ENCODE measurements around the gene TMEM190. TPM values are rescaled to one million over a fixed set of nuclear protein-coding genes. Genes with fewer than 3 reads are reported as not detected.

TMEM190 gene
- total RNA-seq, 1 donor from 2014 or later = not detected

DNA sequence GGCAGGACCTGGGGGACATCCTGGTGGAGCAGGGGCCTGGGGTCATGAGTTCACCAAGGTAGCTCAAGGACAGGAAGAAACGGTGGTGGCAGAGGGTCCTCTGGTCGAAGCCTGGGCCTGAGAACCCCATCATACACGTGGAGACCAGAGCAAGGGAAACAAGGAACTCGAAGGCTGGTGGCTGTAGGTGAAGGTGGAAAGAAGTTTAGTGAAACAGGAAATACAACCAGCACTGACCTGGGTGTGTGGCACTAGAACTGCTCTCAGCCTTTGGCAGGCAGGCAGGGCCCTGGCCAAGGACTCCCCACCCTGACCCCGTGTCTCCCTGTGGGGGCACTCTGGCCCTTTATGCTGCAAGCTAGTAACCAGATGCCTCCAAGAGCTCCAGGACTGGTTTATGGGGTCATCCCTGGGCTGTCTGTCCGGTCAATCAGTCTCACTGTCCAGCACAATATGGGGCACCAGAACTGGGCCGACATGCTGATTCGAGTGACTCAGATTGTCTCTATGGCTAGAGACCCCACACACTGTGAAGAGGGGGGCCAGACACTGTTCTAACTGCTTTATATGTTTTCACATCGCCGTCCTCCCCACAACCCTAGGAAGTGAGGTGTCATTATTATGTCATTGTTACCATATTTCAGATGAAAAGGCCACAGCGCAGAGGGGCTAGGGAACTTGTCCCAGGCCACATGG is 25.9 kb upstream of the TMEM190 start:
- DNase-seq (ENCODE audit: low read depth in 2 of 2) = no peak

DNA sequence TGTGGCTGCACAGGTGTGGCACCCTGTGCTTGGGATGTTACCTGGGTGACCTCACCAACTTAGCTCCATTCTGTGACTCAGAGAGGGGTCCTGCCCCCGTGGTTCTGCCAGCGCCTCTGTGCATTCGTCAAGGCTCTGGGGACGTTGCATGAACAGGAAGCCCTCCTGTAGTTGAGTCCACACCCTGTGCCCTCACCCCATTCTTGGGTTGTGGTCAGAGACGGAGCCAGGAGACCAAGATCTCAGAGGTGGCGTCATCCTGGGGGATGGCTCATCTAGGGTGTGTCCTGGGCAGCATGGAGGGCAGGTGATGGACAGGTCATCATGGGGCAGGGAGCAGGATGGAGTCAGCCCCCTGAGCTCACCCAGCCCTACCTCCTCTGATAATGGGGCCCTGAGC is 24.6 kb upstream of the TMEM190 start:
- DNase-seq (ENCODE audit: low read depth in 2 of 2) = no peak

DNA sequence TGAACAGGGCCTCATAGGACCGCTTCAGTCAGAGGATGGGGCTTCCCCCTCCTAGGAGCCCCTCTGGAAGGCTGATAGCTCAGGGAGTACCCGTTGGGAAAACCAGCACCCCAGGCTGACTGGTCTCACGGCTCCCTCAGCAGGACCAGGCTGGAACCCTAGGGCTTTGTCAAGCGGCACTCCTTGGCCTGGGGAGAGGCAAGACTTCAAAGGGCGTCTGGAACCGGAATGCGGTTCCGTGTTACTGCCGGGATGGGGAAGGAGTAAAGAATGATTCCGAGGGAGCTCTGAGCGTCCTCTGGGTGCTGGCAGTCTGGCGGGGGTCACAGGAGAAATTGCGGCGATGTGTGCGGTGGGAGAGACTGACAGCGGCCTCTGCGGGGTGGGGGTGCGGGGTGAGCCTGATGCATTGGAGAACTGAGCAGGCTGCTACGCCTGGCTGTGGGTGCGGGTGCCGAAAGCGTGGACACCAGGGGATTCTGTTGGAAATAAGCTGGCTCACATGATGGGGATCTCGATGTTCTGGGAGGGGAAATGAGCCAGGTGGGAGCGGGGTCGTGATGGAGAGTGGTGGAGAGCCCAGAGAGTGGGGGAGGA is 24.0 kb upstream of the TMEM190 start:
- DNase-seq (ENCODE audit: low read depth in 2 of 2) = no peak

DNA sequence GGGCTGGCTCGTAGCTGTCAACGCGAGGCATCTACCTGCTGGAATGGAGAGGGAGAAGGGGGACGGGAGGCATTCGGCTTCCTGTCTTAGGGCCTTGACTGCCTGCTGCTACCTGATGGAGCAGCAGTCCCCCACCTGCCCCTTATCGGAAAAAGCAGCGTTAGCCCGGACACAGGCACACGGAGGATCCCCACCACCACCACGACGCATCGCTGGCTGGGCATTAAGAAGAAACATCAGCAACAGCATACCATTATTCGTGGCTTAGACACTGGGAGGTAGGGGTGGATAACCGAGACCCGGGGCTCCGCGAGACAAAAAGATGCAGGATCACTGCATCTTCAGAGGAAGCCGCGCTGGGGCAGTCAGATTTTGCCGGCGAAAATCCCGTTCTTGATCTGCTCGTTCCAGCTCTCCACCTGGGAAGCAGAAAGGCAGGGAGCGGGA is 23.2 kb upstream of the TMEM190 start:
- DNase-seq (ENCODE audit: low read depth in 2 of 2) = no peak

DNA sequence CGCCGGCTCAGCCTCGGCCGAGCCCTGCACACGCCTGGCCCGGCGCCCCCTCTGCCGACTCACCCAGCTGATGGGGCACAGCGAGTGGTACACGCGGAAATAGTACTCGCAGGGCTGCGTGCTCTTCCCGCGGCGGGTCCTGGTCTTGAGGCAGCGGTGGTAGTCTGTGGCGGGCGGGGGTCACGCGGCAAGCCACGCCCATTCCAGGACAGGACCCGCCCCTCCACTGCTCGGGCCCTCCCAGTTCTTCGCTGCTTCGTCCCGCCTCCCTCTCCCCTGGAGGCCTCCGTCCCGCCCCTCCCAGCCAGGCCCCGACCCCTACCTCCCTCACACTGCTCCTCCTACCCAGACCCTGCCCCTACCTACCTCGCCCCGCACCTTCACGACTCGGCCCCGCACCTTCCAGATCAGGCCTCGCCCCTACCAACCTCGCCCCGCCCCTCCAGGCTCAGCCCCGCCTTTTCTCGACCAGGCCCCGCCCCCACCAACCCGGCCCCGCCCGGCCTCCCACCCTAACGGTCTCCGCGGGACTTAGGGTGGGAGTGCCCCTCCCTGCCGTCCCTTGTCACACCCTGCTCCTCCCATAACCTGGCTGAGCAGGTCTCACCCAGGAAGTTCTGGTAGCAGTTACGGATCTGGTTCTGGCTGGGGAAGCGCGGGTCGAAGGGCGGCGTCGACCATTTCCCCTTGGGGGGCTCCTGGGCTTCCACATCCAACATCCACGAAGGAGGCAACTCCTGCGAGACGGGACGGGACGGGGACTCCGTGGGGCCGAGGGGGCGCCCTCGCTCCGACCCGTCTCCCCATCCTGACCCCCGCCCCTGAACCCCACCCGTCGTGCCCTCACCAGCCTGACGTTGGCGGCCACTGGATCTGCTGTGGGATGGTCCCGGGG is 22.6 kb upstream of the TMEM190 start:
- peak in 1 of 2 donors; percentile 66 for DNase-seq (ENCODE audit: low read depth in 2 of 2)

DNA sequence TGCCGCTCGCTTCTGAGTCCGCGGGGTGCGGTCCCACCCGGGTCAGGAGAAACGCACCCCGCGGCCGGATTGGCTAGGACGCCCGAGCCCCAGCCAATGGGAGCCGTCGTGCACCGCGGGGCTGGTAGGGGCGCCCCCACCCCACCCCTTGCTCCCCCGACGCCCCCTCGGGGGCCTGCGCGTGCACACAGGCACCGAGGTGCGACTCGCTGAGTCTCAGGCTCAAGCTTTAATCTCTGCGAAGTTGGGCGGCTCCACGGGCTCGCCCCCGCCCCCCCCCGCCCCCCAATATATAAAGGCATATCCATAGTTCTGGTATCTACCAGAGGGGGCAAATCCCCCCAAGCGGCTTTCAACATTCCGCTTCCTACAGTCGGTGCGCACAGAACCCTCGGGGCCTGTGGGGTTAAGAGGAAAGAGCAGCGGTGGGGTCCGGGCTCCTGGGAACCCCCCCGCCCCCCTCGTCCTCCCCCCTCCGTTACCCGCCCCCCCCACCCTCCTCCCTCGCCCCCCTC is 21.9 kb upstream of the TMEM190 start, which contains the start of gene COX6B2:
Gene COX6B2, minus strand, starts transcription at position 22 of the 515 bp plus-strand sequence. CDS start 198 bp downstream, outside the sequence.
- DNase-seq (ENCODE audit: low read depth in 2 of 2) = no peak

DNA sequence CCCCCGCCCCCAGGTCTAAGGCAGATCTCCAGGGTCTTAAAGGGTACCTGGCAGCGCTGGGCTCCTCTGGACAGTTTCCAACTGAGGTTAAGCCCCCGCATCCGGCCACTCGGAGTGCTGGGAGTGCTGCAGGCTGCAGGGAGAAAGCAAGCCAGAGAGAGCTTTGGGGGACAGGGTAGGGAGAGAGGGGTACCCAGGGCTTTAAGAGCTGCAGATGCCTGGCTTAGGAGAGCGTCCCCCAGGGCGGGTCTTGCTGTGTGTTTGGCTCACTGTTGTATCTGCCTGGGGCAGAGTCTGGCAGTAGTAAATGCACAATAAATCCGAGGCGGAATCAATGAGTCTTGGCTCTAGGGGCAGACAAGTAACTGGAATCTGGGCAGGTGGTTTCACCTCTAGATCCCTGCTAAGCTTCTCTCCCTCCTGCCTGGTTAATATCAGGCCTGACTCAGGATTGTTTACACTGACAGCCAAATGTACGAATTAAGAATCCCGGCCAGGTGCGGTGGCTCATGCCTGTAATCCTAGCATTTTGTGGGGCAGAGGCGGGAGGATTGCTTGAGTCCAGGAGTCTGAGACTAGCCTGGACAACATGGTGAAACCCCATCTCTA is 21.3 kb upstream of the TMEM190 start:
- DNase-seq (ENCODE audit: low read depth in 2 of 2) = no peak

DNA sequence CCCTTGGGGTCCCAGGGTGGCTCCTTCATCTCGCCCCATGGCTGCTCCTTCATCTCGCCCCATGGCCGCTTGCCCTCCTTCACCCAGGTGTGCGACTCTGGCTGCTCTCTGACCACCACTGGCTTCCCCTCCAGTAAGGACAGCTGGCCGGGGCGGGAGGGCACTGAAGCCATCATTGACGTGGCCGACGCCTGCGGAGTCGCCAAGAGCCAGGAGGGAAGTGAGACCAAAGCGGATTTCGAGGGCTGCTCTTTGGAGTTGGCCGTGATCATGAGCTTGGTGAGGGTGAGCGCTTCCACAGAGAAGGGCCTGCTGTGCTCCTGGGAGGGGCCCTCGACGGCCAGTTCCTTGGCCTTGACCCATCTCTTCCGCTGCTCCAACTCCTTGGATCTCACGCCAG is 18.1 kb upstream of the TMEM190 start:
- no peak for DNase-seq (ENCODE audit: low read depth in 2 of 2)

DNA sequence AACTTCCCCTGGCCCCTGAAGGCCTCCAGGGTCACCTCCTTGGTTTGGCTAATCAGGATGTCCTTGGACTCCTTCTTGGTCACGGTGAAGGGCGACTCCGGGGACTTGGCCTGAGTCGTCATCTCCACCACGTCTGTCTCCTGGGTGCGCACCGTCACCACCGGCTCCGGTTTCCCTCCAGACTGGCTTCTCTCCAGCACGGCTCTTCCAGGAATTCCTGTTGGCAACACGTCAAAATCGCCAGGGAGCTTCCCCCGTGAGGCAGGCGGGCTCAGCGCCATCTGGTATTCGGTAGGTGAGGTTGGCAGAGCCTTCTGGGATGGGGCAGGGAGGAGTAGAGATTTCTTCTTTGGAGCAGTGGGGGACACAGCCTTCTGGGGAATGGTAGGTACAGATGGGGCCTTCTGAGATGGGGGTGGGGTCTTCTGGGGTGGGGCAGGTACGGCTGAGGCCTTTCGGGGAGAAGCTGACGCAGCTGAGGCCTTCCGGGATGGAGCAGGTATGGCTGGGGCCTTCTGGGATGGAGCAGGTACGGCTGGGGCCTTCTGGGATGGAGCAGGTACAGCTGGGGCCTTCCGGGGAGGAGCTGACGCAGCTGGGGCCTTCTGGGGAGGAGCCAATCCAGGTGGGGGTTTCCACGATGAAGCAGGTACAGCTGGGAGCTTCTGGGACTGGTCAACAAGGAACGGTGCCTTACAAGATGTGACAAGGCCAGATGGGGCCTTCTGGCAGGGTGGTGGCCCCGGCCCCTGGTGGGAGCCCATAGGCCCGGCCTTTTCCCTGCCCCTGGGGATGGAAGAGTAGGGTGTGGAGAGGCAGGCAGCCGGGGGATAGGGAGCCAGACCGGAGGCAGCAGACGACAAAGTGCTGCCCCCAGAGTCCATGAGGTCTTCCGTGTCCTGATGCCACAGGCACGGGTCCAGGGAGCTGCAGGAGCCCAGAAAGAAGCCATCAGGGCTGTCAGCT is 17.4 kb upstream of the TMEM190 start:
- peak; percentile 18 to 45 for DNase-seq (ENCODE audit: low read depth in 2 of 2)

DNA sequence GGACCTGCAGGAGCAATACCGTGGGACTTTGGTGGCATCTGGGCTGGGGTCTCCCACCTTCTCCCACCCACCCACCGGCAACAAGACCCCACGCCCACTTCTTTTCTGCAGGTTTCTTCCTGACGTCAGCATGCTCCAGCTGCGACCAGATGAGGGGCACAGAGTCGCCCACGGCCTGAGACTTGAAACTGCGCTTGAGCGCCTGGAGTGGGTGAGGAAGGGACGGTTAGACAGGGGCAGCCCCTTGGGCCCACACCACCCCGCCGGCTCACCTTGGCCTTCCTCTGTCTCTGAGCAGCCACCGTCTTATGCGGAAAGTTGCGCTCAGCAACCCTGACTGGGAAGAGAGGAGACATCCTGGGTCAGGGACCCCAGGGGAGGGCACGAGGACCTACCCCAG is 15.7 kb upstream of the TMEM190 start:
- DNase-seq (ENCODE audit: low read depth in 2 of 2) = no peak

DNA sequence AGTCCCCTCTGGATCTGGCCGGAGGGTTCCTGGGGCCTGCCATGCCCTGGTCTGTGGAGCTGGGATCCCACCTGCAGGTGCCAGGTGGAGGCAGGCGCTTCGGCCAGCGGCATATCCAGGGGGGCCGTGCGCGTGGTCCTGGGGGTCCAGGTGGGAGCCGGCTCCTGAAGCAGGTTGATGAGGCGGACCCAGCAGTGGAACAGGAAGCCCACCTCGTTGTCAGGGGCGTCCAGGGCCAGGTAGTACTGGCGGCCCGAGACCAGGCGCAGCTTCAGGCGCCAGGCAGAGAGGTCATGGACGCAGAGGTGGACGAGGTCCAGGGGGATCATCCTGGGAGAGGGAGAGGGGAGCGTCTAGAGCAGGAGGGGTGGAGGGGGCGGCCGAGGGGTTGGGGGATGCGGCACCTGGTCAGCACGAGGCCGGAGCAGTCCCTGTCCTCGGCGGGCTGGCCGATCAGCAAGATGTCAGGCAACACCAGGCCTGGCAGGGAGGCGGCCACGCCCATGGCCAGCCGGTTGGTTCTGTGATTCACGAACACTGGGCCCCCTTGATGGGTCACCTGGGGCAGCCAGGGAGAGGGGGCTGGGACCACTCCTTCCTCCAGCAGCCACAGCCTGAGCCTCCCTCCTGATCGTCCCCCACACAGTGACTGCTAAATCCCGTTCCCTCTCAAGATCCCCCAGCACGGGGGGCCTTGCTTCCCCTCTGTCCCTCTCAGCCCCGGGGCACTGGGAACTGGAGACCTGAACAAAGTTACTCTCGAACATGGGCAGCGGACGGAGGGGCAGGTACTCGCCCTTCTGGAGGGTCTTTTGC is 14.2 kb upstream of the TMEM190 start:
- no peak for DNase-seq (ENCODE audit: low read depth in 2 of 2)

DNA sequence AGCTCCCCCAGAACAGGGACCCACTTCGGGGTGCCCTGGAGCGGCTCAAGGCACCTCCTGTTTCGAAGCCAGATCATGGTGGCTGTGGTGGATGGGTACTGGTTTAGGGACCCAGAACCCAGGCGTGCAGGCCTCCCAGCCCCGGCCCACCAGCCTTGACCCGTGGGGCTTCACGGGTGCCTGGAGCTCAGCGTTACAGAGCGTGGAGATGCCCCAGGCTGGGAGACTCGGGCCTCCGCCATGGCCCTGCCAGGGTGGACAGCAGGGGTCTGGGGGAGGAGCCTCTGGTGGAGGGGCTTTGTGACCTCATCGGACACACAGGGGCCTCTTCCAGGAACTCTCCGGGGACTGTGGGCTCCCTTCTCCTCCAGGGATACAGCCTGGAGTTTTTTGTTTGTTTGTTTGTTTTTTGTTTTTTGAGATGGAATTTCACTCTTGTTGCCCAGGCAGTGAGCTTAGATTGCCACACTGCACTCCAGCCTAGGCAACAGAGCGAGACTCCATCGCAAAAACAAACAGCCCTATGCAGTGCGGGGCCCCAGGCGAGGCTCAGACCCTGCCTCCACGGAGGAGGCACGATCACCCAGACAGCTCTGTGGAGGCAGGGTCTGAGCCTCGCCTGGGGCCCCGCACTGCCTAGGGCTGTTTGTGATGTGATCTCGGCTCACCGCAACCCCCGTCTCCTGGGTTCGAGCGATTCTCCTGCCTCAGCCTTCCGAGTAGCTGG is 13.5 kb upstream of the TMEM190 start, which contains the start of gene GARIN5B:
Gene GARIN5B, minus strand, starts transcription at position 271 of the 727 bp plus-strand sequence. Its CDS starts 194 bp downstream, at position 77.
- no peak for DNase-seq (ENCODE audit: low read depth in 2 of 2)

DNA sequence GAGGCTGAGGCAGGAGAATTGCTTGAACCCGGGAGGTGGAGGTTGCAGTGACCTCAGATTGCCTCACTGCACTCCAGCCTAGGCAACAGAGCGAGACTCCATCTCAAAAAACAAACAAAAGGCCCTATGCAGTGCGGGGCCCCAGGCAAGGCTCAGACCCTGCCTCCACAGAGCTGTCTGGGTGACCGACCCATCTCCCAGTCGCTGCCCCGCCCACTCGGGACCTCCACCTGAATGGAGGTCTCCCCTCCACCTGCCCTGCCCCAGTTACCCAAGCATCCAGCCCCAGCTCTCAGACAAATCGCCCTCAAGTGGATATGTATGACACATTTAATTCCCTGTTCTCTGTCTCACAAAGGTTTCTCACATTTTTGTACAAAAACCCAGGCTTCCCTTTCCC is 11.4 kb upstream of the TMEM190 start:
- no peak for DNase-seq (ENCODE audit: low read depth in 2 of 2)

DNA sequence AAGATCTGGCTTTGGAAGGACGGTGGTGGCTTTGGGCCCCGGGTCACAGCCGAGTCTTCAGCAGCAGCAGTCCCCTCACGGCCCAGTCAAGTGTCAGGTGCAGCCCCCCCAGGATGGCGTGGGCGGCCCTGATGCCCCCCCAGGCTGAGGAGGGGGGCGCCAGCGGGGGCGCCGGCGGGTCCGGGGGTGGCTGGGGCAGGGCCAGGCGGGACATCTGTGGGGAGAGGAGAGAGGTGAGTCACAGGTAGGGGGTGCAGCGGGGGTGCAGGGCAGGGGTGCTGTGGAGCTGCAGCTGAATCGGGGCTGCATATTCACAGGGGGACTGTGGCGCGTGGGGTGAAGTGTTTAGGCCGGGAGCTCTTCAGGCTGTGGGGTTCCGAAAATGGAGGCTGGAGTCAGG is 10.7 kb upstream of the TMEM190 start:
- no peak for DNase-seq (ENCODE audit: low read depth in 2 of 2)

DNA sequence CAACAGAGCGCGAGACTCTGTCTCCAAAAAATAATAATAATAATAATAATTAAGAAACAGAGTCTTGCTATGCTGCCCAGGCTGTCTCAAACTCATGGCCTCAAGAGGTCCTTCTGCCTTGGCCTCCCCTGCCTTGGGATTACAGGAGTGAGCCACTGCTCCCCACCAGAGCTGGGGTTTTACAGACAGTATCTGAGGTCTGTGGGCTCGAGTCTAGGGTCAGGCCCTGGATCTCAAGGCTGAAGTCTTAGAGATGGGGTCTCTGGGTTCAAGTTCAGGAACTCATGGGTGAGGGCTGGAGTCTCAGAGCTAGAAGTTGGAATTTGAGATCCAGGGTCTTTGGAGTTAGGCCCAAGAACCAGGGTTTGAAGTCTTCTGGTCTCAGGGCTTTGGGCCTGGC is 9.8 kb upstream of the TMEM190 start:
- DNase-seq (ENCODE audit: low read depth in 2 of 2) = no peak

DNA sequence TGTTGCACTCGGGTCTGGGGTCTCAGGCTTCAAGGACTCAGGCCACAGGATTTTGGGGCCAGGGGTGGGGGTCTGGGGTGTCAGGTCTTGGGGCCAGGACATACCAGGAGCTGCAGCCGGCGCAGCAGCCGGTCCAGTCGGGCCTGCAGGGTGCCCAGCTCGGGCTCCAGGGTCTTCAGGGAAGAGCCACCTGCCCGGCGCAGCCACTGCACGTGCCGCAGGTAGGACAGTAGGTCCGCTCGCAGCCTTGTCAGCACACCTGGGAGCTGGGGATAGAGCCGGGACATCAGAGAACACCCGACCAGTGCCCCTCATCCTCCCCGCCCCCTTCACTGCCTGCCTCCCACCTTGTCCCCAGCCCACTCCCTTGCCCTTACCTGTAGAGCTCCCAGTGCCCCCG is 8.5 kb upstream of the TMEM190 start:
- DNase-seq (ENCODE audit: low read depth in 2 of 2) = no peak

DNA sequence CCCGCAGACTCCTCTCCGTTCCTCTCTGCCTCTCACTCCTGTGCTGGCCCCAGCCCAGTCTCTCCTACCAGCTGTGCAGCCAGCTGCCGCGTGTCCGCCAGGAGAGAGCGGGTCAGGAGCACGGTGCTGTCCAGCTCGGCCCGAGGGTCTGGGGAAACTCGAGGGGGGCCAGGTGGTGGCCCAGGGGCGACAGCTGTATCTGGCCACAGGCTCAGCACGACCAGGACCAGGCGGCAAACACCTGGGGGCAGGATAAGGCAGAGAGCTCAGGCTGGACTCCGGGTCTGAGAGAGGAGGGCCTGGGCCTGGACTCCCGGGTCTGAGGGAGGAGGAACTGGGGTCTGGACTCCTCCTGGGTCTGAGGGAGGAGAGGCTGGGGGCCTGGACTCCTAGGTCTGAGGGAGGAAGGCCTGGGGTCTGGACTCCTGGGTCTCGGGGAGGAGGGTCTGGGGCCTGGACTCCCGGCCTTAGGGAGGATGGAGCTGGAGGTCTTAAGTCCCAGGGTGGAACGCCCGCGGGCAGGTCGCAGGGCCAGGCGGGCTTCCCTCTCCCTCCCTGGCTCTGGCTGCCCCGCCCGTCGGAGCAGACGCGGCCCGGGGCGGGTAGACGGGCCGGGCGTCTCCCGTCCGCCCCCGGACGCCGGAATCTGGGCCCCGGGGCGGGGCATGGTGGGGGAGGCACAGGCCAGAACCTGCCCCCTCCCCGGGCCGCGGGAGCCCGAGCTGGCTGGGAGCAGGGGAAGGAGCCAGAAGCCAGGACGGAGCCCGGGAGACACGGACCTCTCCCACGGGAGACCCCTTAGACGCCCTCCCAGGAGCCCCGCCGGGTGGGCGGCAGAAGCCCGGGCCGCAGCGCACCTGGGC is 7.7 kb upstream of the TMEM190 start:
- DNase-seq (ENCODE audit: low read depth in 2 of 2) = no peak
